Measurements from ENCODE around the gene ARHGAP15.

ARHGAP15 gene

DNA sequence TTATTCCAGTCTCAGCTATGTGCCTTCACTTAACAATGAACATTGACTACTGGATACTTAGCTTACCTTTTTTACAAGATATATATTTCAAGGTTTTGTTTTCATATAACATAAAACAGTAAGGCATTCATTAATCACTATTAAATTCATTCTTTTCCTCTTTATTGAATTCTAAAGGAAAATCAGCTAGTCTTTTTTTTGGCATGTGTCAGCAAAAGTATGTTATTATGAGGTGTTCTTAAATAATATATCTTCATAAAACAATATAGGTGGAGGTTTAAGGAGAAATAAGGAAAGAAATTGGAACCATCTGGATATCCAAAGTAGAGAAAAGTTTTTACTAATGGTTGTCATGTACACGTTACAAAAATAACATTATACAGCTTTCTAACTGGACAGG is 472.6 kb downstream of the ARHGAP15 start:
- Histone ChIP-seq H2AFZ (ENCODE audit: low read length) (no peak overlapping the region), H3F3A (ENCODE audit: insufficient read depth, low read length) (no peaks in the 10 kb centered on the region), H3K9ac (ENCODE audit: low read length) (no peak overlapping the region), H3K4me2 (ENCODE audit: low read length) (no peak overlapping the region), H3K79me2 (ENCODE audit: insufficient read depth, low read length) (no peaks in the 10 kb centered on the region), H3K9me3 (ENCODE audit: low read length) (no peaks in the 10 kb centered on the region), H3K4me3 (ENCODE audit: low read depth, low read length, poor library complexity, severe bottlenecking) (no peak overlapping the region), H4K20me1 (ENCODE audit: insufficient read depth, low read length) (no peaks in the 10 kb centered on the region), H3K36me3 (ENCODE audit: insufficient read depth, low read length) (no peaks in the 10 kb centered on the region), H3K4me1 (ENCODE audit: insufficient read depth, low read length, severe bottlenecking) (no peaks in the 10 kb centered on the region), H3K27me3 (ENCODE audit: insufficient read depth, low read length) (no peaks in the 10 kb centered on the region), H3K9me2 (ENCODE audit: low read depth, low read length) (no peaks in the 10 kb centered on the region), H3K27ac (ENCODE audit: low read depth, low read length, poor library complexity, severe bottlenecking) (no peak overlapping the region)
- no peak for TF ChIP-seq EZH2 (IDR thresholded peaks at IDR 0.05; ENCODE audit: borderline replicate concordance, low read length)
- TF ChIP-seq, protein P1, sequence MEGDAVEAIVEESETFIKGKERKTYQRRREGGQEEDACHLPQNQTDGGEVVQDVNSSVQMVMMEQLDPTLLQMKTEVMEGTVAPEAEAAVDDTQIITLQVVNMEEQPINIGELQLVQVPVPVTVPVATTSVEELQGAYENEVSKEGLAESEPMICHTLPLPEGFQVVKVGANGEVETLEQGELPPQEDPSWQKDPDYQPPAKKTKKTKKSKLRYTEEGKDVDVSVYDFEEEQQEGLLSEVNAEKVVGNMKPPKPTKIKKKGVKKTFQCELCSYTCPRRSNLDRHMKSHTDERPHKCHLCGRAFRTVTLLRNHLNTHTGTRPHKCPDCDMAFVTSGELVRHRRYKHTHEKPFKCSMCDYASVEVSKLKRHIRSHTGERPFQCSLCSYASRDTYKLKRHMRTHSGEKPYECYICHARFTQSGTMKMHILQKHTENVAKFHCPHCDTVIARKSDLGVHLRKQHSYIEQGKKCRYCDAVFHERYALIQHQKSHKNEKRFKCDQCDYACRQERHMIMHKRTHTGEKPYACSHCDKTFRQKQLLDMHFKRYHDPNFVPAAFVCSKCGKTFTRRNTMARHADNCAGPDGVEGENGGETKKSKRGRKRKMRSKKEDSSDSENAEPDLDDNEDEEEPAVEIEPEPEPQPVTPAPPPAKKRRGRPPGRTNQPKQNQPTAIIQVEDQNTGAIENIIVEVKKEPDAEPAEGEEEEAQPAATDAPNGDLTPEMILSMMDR (IDR thresholded peaks at IDR 0.05; ENCODE audit: low read length) = no peak

DNA sequence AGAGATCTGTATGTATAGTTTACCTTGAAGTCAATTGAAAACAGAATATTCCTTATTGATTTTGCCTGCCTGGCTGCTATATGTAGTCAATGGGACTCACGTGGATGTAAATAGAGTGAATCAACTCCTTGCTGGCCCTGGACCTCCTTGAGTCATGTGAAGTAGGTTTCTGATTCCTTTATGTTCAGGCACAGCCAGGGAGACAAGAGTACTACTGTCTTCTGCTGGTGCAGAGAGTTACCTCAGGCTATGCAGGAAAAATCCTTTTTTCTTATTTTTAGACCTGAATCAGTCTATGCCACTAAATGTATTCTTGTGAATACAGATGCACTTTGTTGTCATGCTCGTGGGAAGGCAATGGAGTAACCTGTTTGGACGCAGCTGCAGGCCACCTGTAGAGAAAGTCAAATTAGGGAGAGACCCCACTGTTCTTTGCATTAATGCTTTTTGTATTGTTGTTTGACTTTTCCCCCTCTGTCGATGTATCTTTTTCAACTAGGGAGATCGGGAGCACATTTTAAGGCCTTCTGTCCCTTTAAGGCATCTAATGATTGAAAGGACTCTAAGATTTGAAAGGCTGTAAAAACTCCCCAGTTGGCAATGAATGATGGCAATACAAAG is 473.9 kb downstream of the ARHGAP15 start:
- no peak overlapping the region for H2AFZ ChIP-seq (ENCODE audit: low read length)
- no peak overlapping the region for H3K4me2 ChIP-seq (ENCODE audit: low read length)
- no peaks in the 10 kb centered on the region for H3K9me2 ChIP-seq (ENCODE audit: low read depth, low read length)
- H3K27ac ChIP-seq (ENCODE audit: low read depth, low read length, poor library complexity, severe bottlenecking) = no peak overlapping the region
- no peaks in the 10 kb centered on the region for H3K27me3 ChIP-seq (ENCODE audit: insufficient read depth, low read length)
- H3F3A ChIP-seq (ENCODE audit: insufficient read depth, low read length) = no peaks in the 10 kb centered on the region
- H3K9ac ChIP-seq (ENCODE audit: low read length) = no peak overlapping the region
- H3K4me1 ChIP-seq (ENCODE audit: insufficient read depth, low read length, severe bottlenecking) = no peaks in the 10 kb centered on the region
- H3K4me3 ChIP-seq (ENCODE audit: low read depth, low read length, poor library complexity, severe bottlenecking) = no peak overlapping the region
- no peaks in the 10 kb centered on the region for H4K20me1 ChIP-seq (ENCODE audit: insufficient read depth, low read length)
- H3K9me3 ChIP-seq (ENCODE audit: low read length) = no peaks in the 10 kb centered on the region
- TF ChIP-seq EZH2 (IDR thresholded peaks at IDR 0.05; ENCODE audit: borderline replicate concordance, low read length) = no peak
- TF ChIP-seq, protein P1 (IDR thresholded peaks at IDR 0.05; ENCODE audit: low read length) = no peak
- no peaks in the 10 kb centered on the region for H3K36me3 ChIP-seq (ENCODE audit: insufficient read depth, low read length)
- no peaks in the 10 kb centered on the region for H3K79me2 ChIP-seq (ENCODE audit: insufficient read depth, low read length)

- Histone ChIP-seq H3K79me2 (ENCODE audit: insufficient read depth, low read length) (no peaks in the 10 kb centered on the region), H3K9me2 (ENCODE audit: low read depth, low read length) (no peaks in the 10 kb centered on the region), H3K4me3 (ENCODE audit: low read depth, low read length, poor library complexity, severe bottlenecking) (no peak overlapping the region), H3K36me3 (ENCODE audit: insufficient read depth, low read length) (no peaks in the 10 kb centered on the region), H3K9ac (ENCODE audit: low read length) (no peak overlapping the region), H3K27me3 (ENCODE audit: insufficient read depth, low read length) (no peaks in the 10 kb centered on the region), H3F3A (ENCODE audit: insufficient read depth, low read length) (no peaks in the 10 kb centered on the region), H3K4me2 (ENCODE audit: low read length) (no peak overlapping the region), H3K4me1 (ENCODE audit: insufficient read depth, low read length, severe bottlenecking) (no peaks in the 10 kb centered on the region), H3K27ac (ENCODE audit: low read depth, low read length, poor library complexity, severe bottlenecking) (no peak overlapping the region), H2AFZ (ENCODE audit: low read length) (no peak overlapping the region), H3K9me3 (ENCODE audit: low read length) (no peaks in the 10 kb centered on the region), H4K20me1 (ENCODE audit: insufficient read depth, low read length) (no peaks in the 10 kb centered on the region)
- TF ChIP-seq EZH2 (IDR thresholded peaks at IDR 0.05; ENCODE audit: borderline replicate concordance, low read length) = no peak
- TF ChIP-seq, protein P1 (IDR thresholded peaks at IDR 0.05; ENCODE audit: low read length) = no peak
These were observed 474.8 kb downstream of the ARHGAP15 start for GRCh38 chr2:143603846-143604565.
